HG03139 (cell line): ENCODE data around the gene DNAH6.

Source experiments
- ATAC-seq: cut with Tn5 transposase; IDR thresholded peaks from one replicate; pipeline ENCODE4 v1.9.1; 2021; ENCODE audit not compliant: unreplicated experiment

The DNAH6 gene

DNA sequence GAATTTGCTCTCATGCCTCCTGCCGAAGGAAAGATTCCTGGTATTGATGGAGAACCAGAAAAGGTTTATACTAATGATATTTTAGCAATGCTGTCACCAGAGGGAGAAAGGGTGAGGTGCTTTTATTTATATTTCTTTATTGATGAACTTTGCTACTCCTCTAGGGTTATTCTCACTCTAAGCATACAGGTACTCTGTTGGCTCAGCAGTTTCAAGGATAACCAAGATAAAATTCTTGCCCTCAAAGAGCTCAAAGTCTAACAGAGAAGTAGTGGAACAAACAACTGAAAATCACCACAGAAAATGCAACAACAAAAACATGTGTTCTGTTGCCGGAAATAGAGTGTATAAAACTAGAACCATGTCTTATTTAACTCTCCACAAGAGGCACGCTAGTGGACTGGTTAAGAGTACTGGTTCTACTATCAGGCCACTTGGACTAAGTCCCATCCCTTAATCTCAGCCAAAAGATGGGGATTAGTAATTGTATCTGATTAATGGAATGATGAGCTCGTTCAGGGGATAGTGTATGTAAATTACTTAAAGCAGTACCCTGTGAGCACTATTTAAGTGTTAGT, 103.6 kb downstream of the DNAH6 start:
- ATAC-seq: no peak

DNA sequence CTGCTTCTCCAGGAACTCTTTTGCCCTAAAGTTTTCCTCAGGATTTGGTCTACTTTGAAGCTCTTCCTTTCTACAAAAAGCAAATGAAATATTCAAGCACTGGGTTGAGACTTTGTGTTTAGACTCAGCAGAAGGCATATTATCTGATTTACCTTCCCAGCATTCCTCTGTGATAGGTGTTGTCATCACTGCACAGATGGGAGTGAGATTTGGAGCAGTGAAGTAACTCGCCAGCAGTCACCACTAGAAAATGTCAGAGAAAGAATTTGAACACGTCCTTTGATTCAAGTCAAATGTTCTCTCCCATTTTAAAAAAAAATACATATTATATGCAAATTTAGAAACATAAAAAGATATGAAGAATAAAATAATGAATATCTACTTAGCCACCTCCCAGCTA, 112.2 kb downstream of the DNAH6 start:
- ATAC-seq: no peak

DNA sequence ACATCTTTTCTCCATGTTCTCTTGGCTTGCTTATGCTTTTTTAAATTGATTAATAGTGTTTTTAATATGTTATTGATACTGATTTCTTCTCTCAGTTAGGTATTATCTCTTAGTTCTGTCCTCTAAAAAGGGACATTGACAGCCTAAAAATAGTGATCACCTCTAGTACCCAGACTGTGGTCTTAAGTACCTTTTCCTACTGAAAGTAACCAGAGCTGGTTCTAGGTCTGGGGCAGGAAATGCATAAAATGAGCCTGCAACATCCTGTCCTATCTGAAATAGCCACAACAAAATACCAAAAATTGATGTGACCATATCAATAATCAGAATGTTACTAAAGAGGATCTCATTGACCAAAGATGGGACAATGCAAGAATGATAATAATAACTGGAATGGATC, 113.3 kb downstream of the DNAH6 start:
- no peak for ATAC-seq

DNA sequence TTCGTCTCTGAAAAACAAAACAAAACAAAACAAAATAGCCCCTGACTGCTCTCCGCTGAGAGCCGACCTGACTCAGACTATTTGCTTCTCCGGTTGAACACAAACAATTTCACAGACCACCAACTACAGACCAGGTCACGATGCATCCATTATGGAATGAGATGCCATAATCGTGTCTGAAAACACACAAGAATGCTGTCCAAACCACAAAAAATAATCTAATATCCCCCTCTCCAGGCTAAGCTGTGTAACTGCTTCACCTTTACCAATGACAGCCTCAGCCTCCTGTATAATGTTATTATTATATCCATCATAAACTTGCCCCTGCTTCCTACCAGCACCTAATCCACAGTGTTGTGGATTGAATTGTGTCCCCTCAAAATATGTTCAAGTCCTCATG, 114.7 kb downstream of the DNAH6 start:
- ATAC-seq: no peak

DNA sequence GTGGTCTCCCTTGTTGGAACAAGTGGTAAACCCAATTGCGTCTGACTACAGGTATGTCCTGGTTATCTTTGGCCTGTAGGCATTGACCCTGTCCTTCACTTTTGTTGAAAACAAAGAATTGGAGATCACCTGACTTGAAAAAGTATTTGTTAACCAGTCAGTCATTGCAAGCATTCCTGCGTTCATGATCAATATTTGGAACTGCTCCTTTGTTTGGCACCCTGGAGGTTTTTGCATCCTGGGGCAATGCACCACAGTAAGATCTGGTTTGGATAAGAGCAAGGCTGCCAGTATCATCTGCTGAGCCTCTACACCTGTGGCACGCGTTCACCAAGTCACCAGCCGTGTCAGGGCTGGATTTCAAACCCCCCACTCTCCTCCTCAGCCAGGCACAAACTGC, 115.7 kb downstream of the DNAH6 start:
- ATAC-seq: no peak

DNA sequence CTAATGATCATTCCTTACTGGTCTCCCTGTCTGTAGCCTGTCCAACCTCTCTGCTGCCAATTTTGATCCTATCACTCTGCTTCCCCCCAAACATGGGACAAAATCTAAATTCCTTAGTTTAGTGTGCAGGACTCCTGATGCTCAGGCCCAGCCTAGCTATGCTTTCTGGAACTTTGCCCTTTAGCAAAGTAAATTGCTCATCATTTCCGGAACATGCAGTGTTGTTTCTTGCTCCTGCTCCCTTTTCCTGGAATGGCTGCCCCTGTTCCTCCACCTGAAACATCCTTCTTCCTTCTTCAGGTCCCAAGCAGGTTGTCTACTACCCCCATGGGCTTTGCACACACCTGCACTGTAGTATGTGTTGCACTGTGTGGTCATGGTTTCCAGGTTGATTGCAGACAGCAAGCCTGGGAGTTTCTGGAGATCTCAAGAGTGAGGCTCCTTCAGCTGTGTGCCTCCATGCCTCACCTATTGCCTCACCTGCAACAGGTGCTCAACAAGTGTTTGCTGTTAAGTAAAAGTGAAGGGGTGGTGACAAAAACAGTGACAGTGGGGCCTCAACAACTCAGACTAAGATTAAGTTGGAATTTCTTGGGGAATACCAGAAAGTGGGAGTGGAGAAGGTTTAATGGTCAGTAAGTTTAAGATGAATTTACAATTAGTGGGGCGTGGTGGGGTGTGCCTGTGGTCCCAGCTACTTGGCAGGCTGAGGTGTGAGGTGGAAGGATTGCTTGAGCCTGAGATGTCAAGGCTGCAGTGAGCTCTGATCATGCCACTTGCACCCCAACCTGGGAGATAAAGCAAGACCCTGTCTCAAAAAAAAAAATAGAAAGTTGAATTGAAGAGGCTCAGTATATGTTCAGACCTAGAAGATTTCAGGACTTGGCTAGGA, 120.0 kb downstream of the DNAH6 start:
- no peak for ATAC-seq

DNA sequence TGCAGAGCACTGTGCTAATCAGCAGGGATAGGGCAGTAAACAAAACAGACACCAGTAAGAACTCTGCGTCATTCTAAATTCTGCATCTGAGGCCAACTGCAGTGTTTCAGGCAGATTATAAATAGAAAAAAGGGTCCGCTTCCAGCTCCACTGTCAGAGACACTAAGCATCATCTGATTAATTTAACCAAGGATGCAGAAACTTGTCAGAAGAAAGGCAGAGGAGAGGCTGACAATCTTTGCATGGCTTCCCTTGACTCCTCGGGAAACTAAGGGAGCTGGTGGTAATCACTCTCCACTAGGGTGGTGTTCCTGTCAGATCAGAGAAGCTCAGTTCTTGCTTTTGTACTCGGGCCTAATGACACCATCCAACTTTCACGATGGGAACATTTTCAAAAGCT, 123.5 kb downstream of the DNAH6 start:
- ATAC-seq: no peak

DNA sequence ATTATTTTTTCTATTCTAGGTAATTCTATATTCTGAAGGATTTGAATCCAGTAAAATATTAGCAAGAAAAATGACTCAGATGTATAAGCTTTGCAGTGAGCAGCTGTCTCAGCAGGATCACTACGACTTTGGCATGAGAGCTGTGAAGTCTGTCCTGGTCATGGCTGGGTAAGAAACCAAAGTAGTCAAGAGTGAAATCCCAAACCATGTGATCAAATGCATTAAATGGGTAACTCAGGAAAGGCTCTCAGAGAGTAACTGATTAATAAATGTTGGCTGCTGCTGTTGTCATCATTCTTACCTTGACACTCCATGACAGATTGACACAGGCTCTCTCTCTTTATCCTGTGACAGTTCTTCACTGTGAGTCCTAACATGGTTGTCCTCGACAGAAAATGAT, 124.1 kb downstream of the DNAH6 start:
- no peak for ATAC-seq

DNA sequence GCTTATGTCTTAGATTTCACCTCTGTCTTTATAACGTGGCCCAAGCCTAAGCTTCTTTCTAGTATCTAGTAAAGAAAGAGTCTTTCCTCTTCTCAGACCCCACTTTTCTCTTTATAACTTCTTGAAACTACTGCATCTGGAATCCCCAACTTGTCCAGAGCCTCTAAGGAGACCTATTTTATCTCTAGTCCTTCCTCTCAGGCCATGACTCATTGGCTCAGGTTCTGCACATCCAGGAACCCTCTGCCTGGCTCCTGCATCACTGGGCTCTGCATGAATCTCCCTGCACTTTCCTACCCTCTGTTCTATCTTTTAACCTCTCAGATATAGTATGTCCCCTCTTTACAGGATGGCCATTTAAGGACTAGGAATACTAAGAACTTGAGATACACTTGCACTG, 124.7 kb downstream of the DNAH6 start:
- ATAC-seq: no peak

DNA sequence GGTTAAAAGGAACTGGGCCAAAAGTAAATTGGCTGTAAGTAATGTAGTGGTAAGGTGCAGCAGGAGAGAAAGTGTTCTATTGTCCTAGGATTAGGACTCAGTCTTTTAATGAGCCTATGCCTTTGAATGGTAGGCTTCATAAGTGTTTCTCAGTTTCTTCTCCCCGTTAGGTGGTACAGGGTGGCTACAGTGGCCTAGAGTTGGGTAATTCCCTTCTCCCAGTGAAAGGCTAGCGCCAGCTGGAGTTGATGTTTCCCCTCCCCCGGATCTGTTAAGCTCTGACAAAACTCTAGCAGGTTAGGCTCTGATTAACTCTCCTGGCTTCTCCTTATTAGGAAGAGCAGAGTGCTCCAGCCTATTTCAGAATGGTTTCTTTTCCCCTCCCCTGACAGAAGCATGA, 127.7 kb downstream of the DNAH6 start:
- no peak for ATAC-seq

DNA sequence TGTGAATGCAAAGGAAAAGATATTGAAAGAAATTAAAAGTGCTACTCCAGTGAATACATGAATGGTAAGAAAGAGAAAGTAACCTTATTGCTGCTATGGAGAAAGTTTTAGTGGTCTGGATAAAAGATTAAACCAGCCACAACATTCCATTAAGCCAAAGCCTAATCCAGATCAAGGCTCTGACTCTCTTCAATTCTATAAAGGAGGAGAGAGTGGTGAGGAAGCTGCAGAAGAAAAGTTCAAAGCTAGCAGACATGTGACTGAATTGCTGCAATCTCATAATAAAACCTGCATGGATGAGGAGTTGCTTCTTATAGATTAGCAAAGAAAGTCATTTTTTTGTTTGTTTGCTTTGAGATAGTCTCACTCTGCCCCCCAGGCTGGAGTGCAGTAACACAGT, 130.2 kb downstream of the DNAH6 start:
- no peak for ATAC-seq

DNA sequence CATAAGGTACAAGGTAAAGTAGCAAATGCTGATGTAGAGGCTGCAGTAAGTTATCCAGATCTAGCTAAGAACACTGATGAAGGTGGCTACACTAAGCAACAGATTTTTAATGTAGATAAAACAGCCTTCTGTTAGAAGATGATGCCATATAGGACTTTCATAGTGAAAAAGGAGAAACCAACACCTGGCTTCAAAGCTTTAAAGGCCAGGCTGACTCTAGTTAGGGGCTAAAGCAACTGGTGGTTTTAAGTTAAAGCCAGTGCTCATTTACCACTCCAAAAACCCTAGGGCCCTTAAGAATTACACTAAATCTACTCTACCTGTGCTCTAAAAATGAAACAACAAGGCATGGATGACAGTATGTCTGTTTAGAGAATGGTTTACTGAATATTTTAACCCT, 131.0 kb downstream of the DNAH6 start:
- no peak for ATAC-seq

DNA sequence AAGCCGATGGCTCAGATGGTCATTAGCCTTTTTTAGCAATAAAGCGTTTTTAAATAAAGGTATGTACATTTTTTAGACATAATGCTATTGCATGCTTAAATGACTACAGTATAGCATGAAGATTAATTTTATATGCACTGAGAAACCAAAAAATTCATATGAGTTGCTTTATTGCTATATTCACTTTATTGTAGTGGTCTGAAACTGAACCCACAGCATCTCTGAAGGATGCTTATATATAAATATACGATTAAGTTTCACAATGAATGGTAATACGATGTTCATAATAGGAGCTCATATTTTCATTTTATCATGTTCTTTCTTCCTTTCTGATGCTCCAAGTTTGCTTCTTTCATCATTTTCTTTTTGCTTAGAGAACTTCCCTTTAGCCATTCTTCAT, 132.8 kb downstream of the DNAH6 start:
- no peak for ATAC-seq

DNA sequence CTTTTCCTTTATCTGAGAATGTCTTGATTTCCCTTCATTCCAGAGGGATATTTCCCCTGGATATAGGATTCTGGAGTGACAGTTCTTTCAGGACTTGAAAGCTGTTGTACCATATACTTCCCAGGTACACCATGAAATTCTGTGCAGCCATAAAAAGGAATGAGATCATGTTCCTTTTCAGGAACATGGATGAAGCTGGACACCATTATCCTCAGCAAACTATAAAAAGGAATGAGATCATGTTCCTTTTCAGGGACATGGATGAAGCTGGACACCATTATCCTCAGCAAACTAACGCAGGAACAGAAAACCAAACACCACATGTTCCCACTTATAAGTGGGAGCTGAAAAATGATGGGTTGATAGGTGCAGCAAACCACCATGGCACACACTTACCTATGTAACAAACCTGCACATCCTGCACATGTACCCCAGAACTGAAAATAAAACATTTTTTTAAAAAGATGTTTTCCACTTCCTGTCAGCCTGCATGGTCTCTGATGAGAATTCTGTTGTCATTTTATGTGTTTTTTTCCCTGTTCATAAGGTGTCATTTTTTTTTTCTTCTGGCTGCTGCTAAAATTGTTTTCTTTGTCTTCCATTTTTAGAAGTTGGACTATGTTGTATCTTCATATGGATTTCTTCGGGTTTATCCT, 133.3 kb downstream of the DNAH6 start:
- no peak for ATAC-seq

DNA sequence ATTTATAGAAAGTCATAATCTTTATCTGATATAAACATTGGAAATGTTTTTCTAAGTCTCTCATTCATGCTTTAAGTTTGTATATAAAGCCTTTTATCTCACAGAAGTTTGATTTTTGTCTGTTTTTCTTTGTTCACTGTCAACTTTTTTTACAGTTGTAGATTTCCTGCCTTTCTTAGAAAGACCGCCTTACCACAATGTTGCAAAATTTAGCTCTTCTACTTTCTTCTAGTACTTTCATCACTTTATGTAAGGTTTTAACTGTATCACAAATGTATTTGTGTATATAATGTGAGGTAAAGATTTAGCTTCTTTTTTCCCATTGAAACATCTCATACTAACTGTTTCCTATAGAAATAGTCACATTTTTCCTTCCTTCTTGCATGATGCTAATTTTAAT, 136.1 kb downstream of the DNAH6 start:
- no peak for ATAC-seq

DNA sequence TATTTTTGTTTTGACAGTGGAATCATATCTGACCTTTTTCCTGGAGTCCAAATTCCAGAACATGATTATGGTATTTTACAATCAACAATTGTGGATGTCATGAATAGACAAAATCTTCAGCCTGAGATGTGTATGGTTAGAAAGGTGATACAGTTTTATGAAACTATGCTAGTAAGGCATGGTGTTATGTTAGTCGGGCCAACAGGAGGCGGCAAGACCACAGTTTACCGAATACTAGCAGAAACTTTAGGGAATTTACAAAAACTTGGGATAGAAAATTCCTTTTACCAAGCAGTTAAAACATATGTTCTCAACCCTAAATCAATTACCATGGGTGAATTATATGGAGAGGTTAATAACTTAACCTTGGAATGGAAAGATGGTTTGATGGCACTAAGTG, 137.0 kb downstream of the DNAH6 start:
- no peak for ATAC-seq

DNA sequence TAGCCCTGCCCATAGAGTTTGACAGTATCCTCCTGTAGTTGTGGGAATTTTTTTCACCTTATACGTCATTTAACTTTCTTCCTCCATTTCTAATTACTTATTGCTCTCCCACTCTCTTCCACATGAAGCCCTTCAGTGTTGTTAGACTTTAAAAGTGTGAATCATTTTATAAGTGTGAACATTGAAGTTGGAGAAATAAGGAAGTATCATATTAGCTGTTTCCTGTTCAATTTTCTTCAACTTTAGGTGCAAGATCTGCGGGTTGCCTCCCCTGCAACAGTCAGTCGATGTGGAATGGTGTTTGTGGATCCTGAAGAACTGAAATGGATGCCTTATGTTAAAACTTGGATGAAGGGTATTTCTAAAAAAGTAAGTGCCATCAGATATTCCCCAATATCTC, 138.1 kb downstream of the DNAH6 start:
- no peak for ATAC-seq

DNA sequence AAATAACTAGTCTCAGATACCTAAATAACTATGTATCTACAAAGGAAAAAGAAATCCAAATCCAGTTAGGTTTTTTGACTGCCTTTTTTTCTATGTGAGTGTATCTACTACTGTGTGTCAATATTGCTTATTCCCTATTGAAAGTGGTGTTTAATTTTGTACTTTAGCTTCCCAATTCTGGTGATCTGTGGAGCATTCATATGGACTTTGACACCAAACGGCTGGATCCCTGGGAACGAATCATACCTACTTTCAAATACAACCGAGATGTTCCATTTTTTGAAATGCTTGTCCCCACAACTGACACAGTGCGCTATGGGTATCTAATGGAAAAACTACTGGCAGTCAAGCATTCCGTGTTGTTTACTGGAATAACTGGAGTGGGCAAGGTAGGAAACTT, 152.8 kb downstream of the DNAH6 start:
- no peak for ATAC-seq

DNA sequence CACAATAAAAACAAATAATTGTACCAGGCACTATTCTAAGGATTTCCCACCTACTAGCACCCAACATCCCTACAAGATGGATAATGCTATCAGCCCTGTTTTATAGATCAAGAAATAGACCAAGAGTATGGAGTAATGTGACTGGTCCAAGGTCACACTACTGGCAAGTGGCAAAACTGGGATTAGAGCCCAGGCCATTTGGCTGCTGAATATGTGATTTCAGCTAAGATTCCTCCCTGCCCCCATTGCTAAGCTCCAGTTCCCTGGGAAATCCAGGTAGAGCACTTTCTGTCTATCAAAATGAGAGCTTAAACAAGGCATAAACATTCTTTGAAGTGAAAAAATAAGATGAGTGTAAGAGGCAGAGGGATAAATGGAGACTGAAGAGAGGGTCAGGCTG, 157.8 kb downstream of the DNAH6 start:
- no peak for ATAC-seq

DNA sequence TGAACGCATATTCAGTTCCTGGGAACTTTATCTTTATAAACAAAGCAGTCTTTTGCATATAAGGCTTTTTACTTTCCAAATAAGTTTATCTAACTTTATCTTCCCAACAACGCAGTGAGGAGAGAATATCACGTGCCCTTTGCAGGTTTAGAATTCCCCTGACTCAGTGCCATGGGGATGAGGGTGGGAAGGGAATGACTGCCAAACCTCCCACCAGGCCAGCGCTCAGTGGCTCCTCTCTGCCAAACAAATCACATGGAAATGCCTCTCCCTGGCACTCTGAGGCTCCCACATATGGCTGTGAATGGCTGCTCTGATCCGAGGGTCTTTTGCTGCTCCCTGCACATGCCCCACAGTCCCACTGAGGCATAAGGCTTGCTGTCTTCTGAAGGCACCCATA, 158.3 kb downstream of the DNAH6 start:
- ATAC-seq: no peak

DNA sequence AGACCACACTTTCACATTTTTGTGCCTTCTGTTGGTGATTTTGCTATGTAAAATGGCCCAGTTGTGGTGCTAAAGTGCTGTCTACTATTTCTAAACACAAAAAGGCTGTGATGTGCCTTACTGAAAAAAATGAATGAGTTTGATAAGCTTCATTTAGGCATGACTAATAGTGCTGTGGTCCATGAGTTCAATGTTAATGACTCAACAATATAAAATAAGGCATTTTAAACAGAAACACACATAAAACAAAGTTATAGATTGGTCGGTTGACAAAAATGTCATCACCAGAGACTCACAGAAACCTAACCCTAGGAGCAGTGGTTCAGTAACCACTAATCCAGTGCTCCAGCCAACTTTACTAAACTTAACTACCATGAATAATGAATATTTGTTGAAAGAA, 160.0 kb downstream of the DNAH6 start:
- ATAC-seq: no peak

DNA sequence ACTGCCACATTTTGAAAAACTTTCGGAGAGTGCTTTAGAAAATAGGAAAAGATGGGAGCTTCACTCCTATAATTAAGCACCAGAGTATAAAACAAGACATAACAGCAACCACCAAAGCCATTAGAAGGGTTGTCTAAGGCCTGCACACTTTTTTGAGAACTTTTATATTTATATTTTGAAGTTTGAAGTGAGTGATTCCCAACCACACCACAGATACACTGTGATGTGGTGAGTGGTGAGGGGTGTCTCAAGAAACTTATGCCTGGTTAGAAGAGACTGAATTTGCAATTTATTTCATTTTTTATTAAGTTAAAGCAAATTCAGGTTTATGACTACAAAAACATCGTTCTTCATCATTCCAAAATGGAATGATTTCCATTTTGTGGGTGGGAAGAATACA, 161.9 kb downstream of the DNAH6 start:
- no peak for ATAC-seq
